Liver (tissue), 9 donors: ENCODE results near the gene SYNGR2. TPM values are rescaled to one million over a fixed set of nuclear protein-coding genes. Genes with fewer than 3 reads are reported as not detected.

Source experiments
- DNase-seq: peaks from one replicate; pipeline ENCODE4 v3.0.0-alpha.2; 2017; ENCODE audit warnings: low spot score
- H3K27ac ChIP-seq, 2 donors: one replicate each; pipeline ENCODE4 v1.7.0; 2013; ENCODE audit warnings: inconsistent platforms in 2 of 2, low read length in 2 of 2, control low read depth in 1 of 2, low read depth in 1 of 2, mild to moderate bottlenecking in 1 of 2
- H3K27me3 ChIP-seq, 4 donors: one replicate each; pipeline versions ENCODE4 v1.6.1 to v1.7.0; 2013; ENCODE audit warnings: low read length in 3 of 4, inconsistent platforms in 1 of 4, mild to moderate bottlenecking in 1 of 4, moderate library complexity in 1 of 4; ENCODE audit not compliant: control insufficient read depth in 4 of 4, insufficient read depth in 4 of 4
- H3K36me3 ChIP-seq, 4 donors: one replicate each; pipeline versions ENCODE4 v1.6.1 to v1.7.0; 2013; ENCODE audit warnings: low read length in 3 of 4, mild to moderate bottlenecking in 3 of 4, low read depth in 1 of 4, moderate library complexity in 1 of 4; ENCODE audit not compliant: control insufficient read depth in 4 of 4, insufficient read depth in 3 of 4
- H3K4me1 ChIP-seq, 4 donors: one replicate each; pipeline versions ENCODE4 v1.6.1 to v1.7.0; 2013; ENCODE audit warnings: low read length in 3 of 4, mild to moderate bottlenecking in 3 of 4, moderate library complexity in 1 of 4; ENCODE audit not compliant: control insufficient read depth in 4 of 4, insufficient read depth in 4 of 4
- H3K4me3 ChIP-seq, 3 donors: one replicate each; pipeline versions ENCODE4 v1.6.1 to v1.7.0; 2013; ENCODE audit warnings: low read length in 3 of 3, control low read depth in 1 of 3, low read depth in 1 of 3, mild to moderate bottlenecking in 1 of 3
- H3K9ac ChIP-seq, 2 donors: one replicate each; pipeline ENCODE4 v1.7.0; 2013; ENCODE audit warnings: low read length in 2 of 2, mild to moderate bottlenecking in 2 of 2, moderate library complexity in 2 of 2, control low read depth in 1 of 2, low read depth in 1 of 2
- H3K9me3 ChIP-seq, 4 donors: one replicate each; pipeline versions ENCODE4 v1.6.1 to v1.7.0; 2013; ENCODE audit warnings: low read length in 3 of 4; ENCODE audit not compliant: control insufficient read depth in 4 of 4
- ATF3 ChIP-seq: IDR thresholded peaks from 2 replicates; pipeline ENCODE4 v1.6.1; 2016; ENCODE audit warnings: antibody characterized with exemption
- CTCF ChIP-seq: fragments of 150-350 bp; IDR thresholded peaks from 2 replicates; pipeline ENCODE4 v1.5.1; 2017; ENCODE audit warnings: improper control_type of control experiment, low read depth, low read length; ENCODE audit not compliant: missing input control
- EGR1 ChIP-seq, 2 donors: IDR thresholded peaks; 2 replicates each; pipeline ENCODE4 v1.6.1; 2016 to 2018; ENCODE audit warnings: antibody characterized with exemption in 2 of 2, low read depth in 2 of 2
- FOXA1 ChIP-seq: IDR thresholded peaks from 2 replicates; pipeline ENCODE4 v1.6.1; 2016; ENCODE audit warnings: antibody characterized with exemption
- FOXA2 ChIP-seq: IDR thresholded peaks from 2 replicates; pipeline ENCODE4 v1.6.1; 2016; ENCODE audit warnings: antibody characterized with exemption
- GABPA ChIP-seq, 2 donors: IDR thresholded peaks in 1 of 2; conservative IDR thresholded peaks in 1 of 2; 2 replicates each; pipeline ENCODE4 v1.6.1; 2016; ENCODE audit warnings: antibody characterized with exemption in 2 of 2, mild to moderate bottlenecking in 1 of 2, moderate library complexity in 1 of 2
- HNF4A ChIP-seq, 2 donors: conservative IDR thresholded peaks; 2 replicates each; pipeline ENCODE4 v1.6.1; 2016; ENCODE audit warnings: antibody characterized with exemption in 2 of 2, mild to moderate bottlenecking in 2 of 2
- HNF4G ChIP-seq: IDR thresholded peaks from 2 replicates; pipeline ENCODE4 v1.6.1; 2016; ENCODE audit warnings: antibody characterized with exemption
- JUND ChIP-seq, 2 donors: IDR thresholded peaks; 2 replicates each; pipeline ENCODE4 v1.6.1; 2016; ENCODE audit warnings: antibody characterized with exemption in 2 of 2
- MAX ChIP-seq: IDR thresholded peaks from 2 replicates; pipeline ENCODE4 v1.6.1; 2016; ENCODE audit warnings: antibody characterized with exemption
- NR2F2 ChIP-seq: IDR thresholded peaks from 2 replicates; pipeline ENCODE4 v1.6.1; 2016; ENCODE audit warnings: antibody characterized with exemption
- RAD21 ChIP-seq, 2 donors: IDR thresholded peaks; 2 replicates each; pipeline ENCODE4 v1.6.1; 2016; ENCODE audit warnings: antibody characterized with exemption in 2 of 2, mild to moderate bottlenecking in 2 of 2
- REST ChIP-seq: IDR thresholded peaks from 2 replicates; pipeline ENCODE4 v1.6.1; 2016; ENCODE audit warnings: antibody characterized with exemption, mild to moderate bottlenecking
- RXRA ChIP-seq, 2 donors: IDR thresholded peaks; 2 replicates each; pipeline ENCODE4 v1.6.1; 2017 to 2018; ENCODE audit warnings: antibody characterized with exemption in 2 of 2, mild to moderate bottlenecking in 1 of 2
- SP1 ChIP-seq: IDR thresholded peaks from 2 replicates; pipeline ENCODE4 v1.6.1; 2018; ENCODE audit warnings: antibody characterized with exemption, mild to moderate bottlenecking
- TAF1 ChIP-seq: conservative IDR thresholded peaks from 2 replicates; pipeline ENCODE4 v1.6.1; 2016; ENCODE audit warnings: antibody characterized with exemption, mild to moderate bottlenecking
- YY1 ChIP-seq: IDR thresholded peaks from 2 replicates; pipeline ENCODE4 v1.6.1; 2016; ENCODE audit warnings: antibody characterized with exemption, mild to moderate bottlenecking
- ZBTB33 ChIP-seq: IDR thresholded peaks from 2 replicates; pipeline ENCODE4 v1.6.1; 2016; ENCODE audit warnings: antibody characterized with exemption
- WGBS: extraction: QIAGEN DNeasy Blood & Tissue Kit; methylation state at CpG from one replicate; pipeline ENCODE4 v1.1.7; 2013; 5-methylcytosine and 5-hydroxymethylcytosine counted together
- polyA plus RNA-seq, 2 donors: library from polyadenylated mRNA; stranded (reverse) in 1 of 2; unstranded in 1 of 2; fragments of 200-250 nt in 1 of 2; fragments of >200 nt in 1 of 2; fragmentation: Nextera tagmentation in 1 of 2; extraction: Ambion mirVana in 1 of 2; gene quantifications; one replicate each; pipeline versions ENCODE4 v1.2.1 to v1.2.3, GENCODE V29; 2013 to 2015
- total RNA-seq, 2 donors: library from RNA; depleted of rRNA; stranded (reverse); fragments of >200 nt; gene quantifications; one replicate each; pipeline ENCODE4 v1.2.3, GENCODE V29; 2014
- donor health status: healthy.
- donor health status: healthy.
- donor health status: healthy.
- donor health status: healthy.
- donor health status: healthy.

The SYNGR2 gene
- total and polyA plus RNA-seq, 4 donors: 27.9 to 84.7 (median 55.2) TPM

- Histone ChIP-seq H3K9ac (no peak overlapping the region), H3K4me3 (no peak overlapping the region), H3K36me3 (no peaks in the 10 kb centered on the region), H3K4me1 (peaks cover 6 to 22% (median 15%) of the 10 kb centered on the region in 4 donors), H3K27me3 (no peaks in the 10 kb centered on the region), H3K9me3 (no peaks in the 10 kb centered on the region), H3K27ac (peak overlapping the region in 1 of 2 donors; percentile 59)
- WGBS: 58% methylated on average over 18 of the region's 18 CpGs
- peak; percentile 48 for DNase-seq
- TF ChIP-seq NR2F2 (peak; percentile 71), GABPA (IDR thresholded peaks at IDR 0.05 in 1 of 2, conservative IDR thresholded peaks at IDR 0.05 in 1 of 2) (no peak)
Observed at GRCh38 chr17:78144736-78145641, 23.4 kb upstream of the SYNGR2 start.

- DNase-seq: peak; percentile 48
- Histone ChIP-seq H3K27me3 (no peaks in the 10 kb centered on the region), H3K9ac (no peak overlapping the region), H3K4me3 (no peak overlapping the region), H3K27ac (no peak overlapping the region), H3K4me1 (peaks cover 4 to 23% (median 16%) of the 10 kb centered on the region in 4 donors), H3K9me3 (no peaks in the 10 kb centered on the region), H3K36me3 (no peaks in the 10 kb centered on the region)
- TF ChIP-seq NR2F2 (no peak), EGR1 (IDR thresholded peaks at IDR 0.05; ENCODE audit: low read depth in 2 of 2) (no peak), FOXA2 (no peak), HNF4G (no peak), RXRA (IDR thresholded peaks at IDR 0.05) (no peak), CTCF (no peak), GABPA (IDR thresholded peaks at IDR 0.05 in 1 of 2, conservative IDR thresholded peaks at IDR 0.05 in 1 of 2) (no peak), SP1 (no peak), RAD21 (IDR thresholded peaks at IDR 0.05) (no peak), YY1 (no peak), MAX (no peak), FOXA1 (no peak), TAF1 (no peak), ZBTB33 (no peak), JUND (IDR thresholded peaks at IDR 0.05) (no peak), HNF4A (conservative IDR thresholded peaks at IDR 0.05) (no peak), ATF3 (no peak), REST (no peak)
- WGBS: 96% methylated on average over 7 of the region's 7 CpGs
Observed at GRCh38 chr17:78146471-78146869, 21.9 kb upstream of the SYNGR2 start.
